HG03442 (cell line): ENCODE data around the gene ANGPTL2.

ENCODE experiments used
- ATAC-seq: cut with Tn5 transposase; IDR thresholded peaks from one replicate; pipeline ENCODE4 v1.9.1; 2021; ENCODE audit warnings: mild to moderate bottlenecking, moderate library complexity; ENCODE audit not compliant: unreplicated experiment

Gene ANGPTL2

DNA sequence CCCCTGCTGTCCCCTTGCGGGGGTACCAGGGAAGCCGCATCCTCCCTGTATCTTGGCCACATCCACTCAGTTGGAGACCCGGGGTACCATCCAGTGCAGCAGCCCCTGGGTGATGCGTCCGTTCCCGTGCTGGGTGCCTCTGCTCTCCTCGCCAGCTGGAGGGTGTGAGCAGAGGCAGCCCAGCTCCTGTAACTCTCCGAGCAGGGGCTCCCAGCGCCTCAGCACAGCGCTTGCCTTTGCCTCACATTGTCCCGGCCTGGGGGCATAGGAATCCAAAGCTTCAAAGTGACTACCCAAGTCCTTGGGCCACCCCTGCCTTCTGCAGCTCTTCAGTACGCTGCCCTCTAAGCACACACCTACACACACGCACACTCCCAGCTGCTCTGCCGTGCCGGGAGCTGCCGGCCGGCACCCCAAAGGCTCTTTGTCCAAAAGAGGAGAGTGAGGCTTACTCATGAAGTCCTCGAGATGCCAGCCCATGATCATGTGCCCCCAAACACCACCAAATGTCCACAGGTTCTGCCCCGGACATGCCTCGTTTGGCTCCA lies 733 bp downstream of the ANGPTL2 start:
- ATAC-seq: no peak

DNA sequence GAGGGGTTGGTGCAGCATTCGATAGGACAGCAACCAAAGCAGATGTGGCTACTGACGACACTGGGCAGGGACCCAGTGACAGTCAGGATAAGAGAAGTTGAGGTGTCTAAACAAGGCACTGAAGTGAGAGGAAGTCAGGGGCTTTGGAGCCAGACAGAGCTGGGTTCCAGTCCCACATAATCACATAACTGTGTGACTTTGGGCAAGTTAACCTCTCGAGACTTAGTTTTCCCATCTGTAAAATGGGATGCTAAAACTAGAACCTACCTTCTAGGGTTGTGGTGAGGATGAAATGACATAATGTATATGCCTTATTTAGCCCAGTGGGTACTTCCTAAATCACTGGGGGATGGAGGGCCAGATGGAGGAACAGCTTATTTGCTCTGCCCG lies 3.1 kb downstream of the ANGPTL2 start:
- no peak for ATAC-seq

DNA sequence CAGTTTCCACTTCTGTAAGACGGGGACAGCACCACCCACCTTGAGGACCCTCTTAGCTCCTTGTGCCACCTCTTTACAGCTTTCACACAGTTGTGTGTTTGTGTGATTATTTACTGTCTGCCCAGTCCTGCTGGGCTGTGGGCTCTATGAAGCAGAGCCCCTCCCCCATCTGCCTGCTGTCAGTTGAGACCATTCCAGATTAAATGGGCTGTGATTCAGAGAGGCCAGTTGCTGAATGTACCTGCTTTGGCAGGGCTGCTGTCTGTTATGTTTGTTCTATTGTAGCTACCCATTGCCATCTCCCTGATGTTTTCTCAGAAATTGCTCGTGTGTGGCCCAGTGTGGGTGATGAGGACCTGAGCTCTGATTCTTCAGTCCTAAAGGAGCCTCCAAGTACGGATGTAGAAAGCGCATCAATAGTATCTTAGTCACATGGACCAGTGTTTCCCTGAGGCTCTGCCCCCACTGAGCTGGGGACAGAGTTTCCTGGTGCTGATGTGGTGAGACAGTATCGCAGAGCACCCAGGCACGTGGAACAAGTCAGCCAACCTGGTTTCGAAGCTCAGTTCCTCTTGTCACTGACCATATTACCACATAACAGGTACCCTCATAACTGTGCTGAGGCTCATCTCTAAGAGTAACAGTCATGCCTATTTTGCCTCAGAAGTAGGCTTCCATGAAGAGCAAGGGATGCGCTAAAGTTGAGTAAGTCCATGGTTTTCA lies 3.7 kb downstream of the ANGPTL2 start:
- ATAC-seq: peak; percentile 40

DNA sequence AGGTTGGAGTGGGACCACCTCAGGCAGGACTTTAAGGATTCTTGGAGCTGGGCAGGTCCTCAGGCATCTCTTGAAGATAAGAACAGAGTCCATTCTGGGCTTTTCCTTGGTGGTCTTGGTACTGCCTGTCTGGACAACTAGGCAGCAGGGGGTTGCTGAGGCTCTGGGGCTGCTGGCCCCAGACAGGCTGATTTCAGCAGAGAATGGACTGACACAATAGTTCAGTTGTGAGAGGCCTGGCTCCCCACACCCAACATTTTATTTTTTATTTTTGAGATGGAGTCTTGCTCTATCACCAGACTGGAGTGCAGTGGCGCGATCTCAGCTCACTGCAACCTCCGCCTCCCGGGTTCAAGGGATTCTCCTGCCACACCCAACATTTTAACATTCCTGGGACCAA lies 4.6 kb downstream of the ANGPTL2 start:
- no peak for ATAC-seq

DNA sequence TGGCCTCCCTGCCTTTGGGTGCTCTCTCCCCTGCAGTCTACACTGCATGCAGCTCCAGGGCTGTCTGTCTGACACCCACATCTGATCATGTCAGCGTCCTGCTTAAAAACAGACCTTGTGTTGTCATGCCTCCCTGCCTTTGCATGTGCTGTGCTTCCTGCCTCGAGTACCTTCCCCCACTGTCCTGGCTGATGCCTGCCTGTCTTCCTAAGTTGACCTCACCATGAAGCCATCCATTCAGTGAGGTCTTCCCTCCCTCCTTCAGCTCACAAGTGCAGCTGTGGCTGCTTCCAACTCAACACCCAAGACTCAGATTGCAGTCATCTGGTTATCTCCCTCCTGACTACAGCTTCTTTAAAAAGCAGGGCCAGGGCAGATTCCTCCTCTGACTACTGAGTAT lies 5.5 kb downstream of the ANGPTL2 start:
- no peak for ATAC-seq

DNA sequence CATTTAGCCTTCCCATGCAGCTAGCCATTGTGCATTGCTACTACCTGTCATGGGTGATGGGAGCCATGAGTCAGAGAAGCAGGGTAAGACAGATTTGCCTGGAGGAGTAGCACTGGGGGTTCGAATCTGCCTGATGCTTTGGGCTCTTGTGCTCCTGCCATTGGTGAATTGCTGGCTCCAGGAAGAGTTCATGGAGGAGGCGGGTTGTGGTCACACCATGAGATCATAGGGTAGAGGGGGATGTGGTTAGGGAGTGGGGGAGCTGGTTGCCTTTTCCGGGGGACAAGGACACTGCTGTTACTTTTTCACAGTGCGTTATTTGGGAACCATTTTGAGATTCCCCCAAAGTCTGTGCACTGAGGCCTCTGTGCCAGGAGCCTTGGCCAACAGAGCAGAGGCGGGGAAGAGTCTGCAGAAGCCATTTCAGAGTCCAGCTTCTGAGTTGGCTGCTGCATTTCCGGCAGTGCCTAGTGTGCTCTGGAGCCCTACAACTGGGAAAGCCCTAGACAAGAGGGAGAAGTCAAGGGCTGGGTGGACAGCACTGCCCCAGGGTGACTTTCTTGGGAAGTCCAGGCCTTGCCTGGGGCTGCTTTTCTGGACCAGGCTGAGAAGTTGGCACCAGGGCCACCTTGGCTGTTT lies 6.2 kb downstream of the ANGPTL2 start:
- ATAC-seq: no peak

DNA sequence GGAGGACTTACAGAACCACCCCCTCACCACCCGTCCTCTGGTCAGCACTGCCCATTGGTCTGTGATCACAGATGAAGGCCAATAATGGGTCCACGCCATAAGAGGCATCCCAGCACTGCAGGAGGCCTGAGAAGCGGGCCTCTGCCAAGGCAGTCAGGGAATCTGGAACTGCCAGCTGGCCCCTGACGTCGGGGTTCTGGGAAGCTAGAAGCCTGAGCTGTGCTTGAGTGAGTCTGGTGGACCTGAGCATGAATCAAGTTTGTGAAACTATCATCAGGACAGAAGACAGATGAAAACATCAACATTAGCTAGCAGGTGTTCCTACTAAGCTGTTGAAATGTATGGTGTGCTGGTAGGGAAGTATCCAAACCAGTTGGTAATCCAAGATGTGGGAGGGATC lies 7.8 kb downstream of the ANGPTL2 start:
- no peak for ATAC-seq

DNA sequence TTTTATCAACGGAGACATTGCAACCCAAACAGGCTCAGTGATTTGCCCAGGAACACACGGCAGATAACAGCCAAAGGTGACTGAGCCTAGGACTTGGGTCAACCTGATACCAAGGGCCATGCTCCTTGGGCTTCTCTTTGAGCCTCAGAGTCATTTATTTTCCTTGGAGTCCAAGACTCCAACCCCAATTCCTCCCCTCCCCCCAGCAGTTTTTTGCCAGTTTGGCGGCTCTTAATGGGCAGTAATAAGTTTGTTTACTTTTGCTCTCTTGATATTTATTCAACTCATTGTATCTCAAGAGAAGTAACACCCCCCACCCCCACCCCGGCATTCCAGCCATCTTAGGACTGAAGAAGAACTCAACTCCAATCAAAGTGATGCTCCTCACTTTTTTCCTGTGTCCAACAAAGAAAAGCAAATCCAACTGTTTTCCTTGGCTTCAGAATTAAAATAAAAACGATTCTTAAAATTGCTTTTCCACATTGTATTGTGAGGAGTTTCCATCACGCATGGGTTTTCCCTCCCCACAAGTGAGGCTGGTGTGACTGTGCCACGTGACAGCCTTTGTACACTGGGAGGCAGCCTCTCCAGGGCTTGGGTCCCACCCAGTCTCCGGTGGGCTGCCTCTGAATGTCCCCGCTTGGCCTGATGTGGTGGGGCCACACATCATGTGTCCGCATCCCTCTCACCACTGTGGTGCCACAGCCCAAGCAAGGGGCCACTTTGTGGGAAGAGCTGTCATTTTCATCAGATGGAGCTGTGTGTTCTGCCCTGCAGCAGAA lies 9.1 kb downstream of the ANGPTL2 start:
- no peak for ATAC-seq

DNA sequence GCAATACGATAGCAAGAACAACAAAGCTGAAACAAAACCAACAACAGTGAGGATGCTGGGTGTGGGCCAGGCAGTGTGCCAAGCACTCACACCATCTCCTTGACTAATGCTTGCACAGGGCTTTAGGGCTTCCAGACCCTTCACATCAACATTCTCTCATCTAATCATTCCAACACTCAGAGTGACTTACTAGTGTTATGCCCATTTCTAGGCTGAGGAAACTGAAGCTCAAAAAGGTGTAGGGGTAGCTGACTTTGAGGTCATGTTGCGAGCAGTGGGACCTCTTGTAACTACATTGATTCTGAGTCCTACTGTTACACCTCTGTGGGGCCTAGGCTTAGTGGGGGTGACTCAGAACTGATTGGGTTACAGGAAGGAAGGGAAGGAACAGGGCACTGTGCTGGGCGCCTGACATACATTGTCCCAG lies 9.7 kb downstream of the ANGPTL2 start:
- no peak for ATAC-seq

DNA sequence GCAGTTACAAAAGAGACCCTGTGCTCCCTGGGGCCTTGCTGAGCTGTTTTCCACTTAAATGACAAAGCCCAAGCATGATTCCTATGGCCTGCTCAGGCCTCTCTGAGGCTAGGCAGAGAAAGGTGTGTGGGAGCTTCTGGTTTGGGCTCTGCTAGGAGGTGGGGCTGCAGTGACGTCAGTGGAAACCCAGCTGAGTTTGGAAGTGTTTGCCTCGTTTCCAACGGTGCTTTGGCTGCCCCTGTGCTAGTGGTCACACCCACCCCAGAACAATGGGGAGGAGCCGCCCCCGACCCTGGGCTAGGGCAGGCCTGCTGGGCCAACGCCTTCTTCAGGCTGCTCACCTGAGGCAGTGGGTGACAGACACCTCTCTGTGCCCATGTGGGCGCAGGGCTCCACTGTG lies 10.4 kb downstream of the ANGPTL2 start:
- ATAC-seq: no peak

DNA sequence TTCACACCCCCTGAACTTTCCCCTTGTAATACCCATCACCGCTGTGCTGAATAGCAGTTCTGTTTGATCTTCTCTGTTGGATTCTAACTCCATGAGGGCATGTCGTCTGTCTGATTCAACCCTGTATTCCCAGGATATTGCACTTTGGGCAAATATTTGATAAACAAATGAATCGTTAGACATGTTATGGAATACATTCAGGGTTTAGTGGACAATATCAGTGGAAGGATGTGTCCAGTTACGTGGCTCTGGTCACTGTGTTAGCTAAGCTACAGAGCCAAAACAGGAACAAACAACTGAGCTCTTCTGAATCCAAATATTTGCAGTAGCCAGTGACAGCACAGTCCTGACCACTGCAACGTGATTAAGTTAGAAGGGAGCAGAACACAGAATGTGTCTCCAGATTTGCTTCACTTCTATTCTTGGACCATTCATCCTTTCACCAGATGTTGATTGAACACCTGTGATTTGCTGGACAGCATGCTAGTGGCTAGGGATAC lies 13.2 kb downstream of the ANGPTL2 start:
- no peak for ATAC-seq

DNA sequence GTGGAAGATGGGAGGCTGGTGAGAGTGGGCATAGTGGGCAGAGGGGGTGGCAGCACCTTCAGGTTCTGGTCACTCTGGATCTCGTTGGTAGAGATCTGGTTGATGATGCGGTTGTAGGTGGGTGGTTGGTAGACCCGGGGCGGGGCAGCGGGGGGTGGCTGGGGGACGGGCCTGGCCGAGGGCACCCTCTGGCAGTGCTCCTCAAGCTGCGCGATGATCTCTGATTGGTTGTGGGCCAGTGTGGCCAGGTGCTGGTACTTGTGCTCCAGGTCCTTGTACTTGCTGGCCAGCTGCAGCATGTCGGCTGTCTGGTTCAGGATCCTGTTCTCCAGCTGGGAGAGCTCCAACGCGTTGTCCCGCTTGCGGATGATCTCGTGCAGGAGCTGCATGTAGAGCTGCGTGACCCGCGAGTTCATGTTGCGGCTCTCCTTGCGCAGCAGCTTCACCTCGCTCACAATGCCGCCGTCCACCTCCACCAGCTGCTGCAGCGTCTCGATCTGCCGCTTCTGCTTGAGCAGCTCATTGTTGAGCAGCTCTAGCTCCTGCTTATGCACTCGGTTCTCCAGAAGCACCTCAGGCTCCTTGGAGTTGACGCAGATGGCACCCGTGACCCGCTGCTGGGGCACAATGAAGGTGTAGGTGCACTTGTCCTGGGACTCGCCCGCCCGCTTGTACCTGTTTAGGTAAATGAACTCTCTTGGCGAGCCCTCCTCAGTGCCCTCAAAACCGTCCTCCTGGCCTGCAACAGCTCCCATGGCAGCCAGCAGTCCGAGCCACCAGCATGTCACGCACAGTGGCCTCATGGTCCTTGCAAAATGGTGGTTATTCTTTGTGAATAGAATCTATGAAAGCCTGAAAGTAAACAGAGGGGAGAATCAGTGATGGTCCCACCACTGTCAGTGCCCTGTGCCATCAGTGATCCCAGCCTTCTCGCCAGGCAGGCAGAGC lies 14.2 kb downstream of the ANGPTL2 start:
- ATAC-seq: no peak

DNA sequence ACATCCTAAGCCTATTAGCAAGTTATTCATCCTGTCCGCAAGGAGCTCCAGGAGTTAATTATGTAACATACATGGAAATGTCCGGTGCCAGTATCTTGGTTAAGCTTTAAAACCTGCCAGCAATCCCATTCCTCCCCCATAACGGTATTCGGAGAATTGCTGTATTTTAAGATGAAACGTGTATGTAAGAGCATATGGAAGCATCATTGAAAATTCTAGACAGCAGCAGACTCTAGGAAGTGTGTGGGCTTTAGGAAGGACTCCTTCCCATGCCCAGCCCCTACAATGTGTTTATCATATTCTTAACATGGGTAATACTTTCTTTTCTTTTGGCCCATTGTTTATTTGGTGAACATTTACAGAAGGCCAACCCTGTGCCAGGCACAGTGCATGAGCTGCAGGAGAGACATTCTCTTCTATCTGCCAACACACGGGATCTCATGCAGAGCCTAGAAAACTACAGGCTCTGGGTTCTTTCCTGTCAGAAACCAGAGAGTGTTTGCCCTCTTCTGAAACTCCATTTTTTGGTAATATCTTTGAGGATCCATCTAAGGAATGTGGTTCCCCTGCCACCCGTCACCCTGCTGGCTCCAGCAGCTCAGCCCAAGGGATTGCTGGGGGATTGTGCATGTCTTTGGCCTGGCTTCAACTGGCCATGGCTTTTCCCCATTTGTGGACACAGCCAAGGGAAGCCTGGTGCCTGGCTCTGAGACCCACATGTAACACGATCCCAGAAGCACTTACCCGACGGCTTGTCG lies 15.1 kb downstream of the ANGPTL2 start:
- no peak for ATAC-seq

DNA sequence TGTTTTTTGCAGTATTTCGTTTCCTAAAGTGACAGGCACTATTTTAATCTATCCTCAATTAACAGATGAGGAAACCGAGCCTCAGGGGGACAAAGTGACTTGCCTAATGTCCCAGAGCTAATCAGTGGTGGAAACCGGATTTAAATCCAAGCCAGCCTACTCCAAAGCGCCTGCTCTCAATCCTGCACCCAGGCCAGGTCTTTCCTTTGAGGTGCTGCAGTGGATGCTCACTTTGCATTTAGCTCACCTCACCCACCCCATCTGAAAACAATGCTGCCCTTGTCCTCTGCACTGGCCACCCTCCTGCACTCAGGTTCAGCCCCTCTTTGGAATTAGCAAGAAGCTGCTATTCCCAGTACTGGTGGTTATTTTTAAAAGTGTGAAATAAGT lies 16.0 kb downstream of the ANGPTL2 start:
- ATAC-seq: no peak

DNA sequence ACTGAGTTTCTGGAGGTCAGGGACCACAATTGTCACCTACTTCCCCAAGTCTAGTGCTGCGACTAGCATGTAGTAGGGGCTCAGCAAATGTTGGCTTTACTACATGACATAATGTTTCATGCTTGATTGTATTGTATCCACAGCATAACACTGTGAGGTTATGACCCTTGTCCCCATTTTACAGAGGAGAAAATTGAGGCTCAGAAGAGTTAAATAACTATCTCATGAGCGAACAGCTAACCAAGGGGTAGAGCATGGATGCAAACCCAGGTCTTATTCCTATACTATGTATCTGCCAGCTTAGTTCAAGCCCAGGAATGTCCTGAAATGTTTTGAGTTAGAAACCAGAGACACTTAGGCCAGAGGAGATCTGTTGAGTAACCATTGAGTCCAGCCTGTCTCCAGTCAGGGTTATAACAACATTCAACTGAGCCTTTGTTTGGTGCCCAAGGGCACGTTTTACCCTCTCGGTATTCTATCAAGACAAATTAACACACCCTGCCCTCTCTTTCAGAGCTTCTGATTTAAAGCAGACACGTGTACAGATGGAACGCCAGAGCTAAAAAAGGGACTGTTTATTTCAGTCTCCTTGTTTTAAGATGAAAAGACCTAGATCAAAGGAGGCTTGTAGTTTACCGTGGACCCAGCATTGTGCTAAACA lies 16.5 kb downstream of the ANGPTL2 start:
- ATAC-seq: no peak

DNA sequence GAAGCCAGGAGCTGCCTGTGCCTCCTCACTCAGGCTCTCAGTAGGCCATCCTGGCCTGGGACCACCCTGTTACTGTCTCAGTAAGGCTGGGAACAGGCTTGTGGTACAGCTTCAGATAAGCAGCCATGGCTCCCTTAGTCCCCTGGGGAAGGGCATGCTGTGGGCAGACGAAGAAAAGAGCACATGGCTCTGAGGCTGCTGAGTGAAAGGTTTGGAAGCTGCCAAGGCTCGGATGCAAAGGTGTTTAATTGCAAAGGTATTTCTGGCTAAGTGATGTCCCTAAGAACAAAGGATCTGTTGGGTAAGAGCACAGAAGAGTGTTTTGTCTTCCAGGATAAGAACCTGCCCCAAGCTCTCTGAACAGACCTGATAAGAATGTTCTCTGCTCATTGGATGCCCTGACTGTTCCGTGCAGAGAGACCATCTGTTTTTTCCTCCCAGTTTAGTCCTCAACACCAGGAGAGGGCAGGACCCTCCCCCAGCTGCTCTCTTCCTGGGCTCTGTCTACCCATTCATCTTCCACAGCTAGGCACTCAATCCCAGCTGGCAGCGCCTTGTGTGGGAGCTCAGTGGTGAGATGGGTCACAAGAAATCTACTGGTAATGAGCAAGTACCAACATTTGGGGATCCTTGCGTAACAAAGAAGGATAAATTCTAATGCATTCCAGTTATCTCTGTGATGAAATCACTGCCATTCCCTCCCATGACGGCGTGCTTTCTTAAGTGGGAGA lies 17.7 kb downstream of the ANGPTL2 start:
- ATAC-seq: no peak

DNA sequence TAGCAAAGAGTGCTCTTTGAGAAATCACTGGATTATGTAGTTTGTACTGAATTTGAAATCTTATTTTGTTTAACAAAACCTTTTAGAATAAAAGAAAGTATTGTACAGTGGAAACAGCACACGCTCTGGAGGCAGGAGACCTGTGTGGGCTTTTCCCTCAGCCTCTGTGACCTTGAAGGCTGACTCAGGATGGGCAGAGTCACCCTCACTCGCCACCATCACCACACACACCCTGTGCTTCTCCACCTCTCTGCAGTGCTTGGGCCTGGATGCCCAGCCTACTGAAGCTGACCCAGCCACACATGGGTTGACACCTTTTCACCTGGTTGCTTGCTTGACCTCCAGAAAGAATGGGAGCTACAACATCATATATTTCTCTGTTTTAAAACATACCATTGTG lies 19.6 kb downstream of the ANGPTL2 start:
- no peak for ATAC-seq

DNA sequence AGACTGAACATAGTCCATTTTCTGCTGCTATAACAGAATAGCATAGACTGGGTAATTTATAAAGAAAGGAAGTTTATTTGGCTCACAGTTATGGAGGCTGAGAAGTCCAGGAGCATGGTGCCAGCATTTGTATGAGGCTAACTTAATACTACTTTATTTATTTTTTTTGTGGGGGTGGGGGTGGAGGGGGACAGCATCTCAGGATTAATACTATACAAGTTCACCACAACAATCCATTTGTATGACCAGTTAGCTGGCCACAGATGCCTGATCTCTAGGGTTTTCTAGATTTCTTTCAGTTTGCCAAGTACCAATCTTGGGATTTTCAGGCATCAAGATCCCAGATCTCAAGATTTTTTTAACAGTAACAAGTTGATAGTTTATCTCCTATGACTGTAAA lies 20.3 kb downstream of the ANGPTL2 start:
- no peak for ATAC-seq

DNA sequence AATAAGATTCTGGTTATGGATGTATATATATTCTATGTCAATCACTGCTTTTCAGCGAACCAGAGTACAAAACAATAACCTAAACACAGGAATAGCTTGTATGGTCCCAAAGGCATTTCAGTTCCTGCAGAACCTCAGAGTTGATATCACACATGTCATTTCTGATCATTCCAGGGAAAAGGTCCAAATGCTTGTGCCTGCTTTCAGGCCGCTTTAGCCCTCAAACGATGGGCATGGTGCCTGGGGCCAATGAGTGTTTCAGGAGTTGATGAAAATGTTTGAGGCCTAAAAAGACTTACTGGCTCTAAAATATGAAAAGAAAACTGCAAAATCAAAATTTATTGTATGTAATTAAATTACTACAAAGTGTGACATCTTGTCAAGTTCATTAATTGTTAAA lies 22.8 kb downstream of the ANGPTL2 start:
- no peak for ATAC-seq
